Colonic mucosa (tissue), 4 donors: ENCODE results near the gene DYNLT2. TPM values are rescaled to one million over a fixed set of nuclear protein-coding genes. Genes with fewer than 3 reads are reported as not detected.

Experiments used
- DNase-seq: peaks from one replicate; pipeline ENCODE4 v3.0.0-alpha.2; 2020
- H3K27ac ChIP-seq: fragments of 200-600 bp; one replicate; pipeline ENCODE4 v1.8.0; 2021
- H3K27me3 ChIP-seq: fragments of 200-600 bp; one replicate; pipeline ENCODE4 v1.8.0; 2021
- H3K36me3 ChIP-seq: fragments of 200-600 bp; one replicate; pipeline ENCODE4 v1.8.0; 2021
- H3K4me1 ChIP-seq: fragments of 200-600 bp; one replicate; pipeline ENCODE4 v1.8.0; 2021; ENCODE audit warnings: mild to moderate bottlenecking
- H3K4me3 ChIP-seq: fragments of 200-600 bp; one replicate; pipeline ENCODE4 v1.8.0; 2021
- H3K9ac ChIP-seq, 2 donors: one replicate each; pipeline ENCODE4 v1.7.0; 2013; ENCODE audit warnings: control low read depth in 2 of 2, low read depth in 2 of 2, low read length in 2 of 2
- H3K9me3 ChIP-seq: fragments of 200-600 bp; one replicate; pipeline ENCODE4 v1.8.0; 2021
- intact Hi-C: fragments of 100-400 bp; cut with DNase I; formaldehyde crosslinking; loops from one replicate; pipeline ENCODE4 v1.14.1; 2022
- total RNA-seq, 2 donors: library from RNA; stranded (reverse); fragmentation: NEBNext Ultra II Directional in 1 of 2; extraction: Animal tissue kit (Norgen Biotek cat#: 25700) in 1 of 2; gene quantifications; one replicate each; pipeline ENCODE4 v1.2.1, GENCODE V29; 2021
- TF ChIP-seq, protein P1 (sequence below): fragments of 200-600 bp; IDR thresholded peaks from one replicate; pipeline ENCODE4 v1.8.0; 2022; ENCODE audit warnings: antibody characterized with exemption, mild to moderate bottlenecking
- donor health status: healthy.
- donor health status: DM: no; HTN: no; CAD: no.
- donor health status: DM: no; HTN: no; CAD: no.

The DYNLT2 gene
- total RNA-seq, 2 donors from 2014 or later: 1.4 to 2.2 TPM

DNA sequence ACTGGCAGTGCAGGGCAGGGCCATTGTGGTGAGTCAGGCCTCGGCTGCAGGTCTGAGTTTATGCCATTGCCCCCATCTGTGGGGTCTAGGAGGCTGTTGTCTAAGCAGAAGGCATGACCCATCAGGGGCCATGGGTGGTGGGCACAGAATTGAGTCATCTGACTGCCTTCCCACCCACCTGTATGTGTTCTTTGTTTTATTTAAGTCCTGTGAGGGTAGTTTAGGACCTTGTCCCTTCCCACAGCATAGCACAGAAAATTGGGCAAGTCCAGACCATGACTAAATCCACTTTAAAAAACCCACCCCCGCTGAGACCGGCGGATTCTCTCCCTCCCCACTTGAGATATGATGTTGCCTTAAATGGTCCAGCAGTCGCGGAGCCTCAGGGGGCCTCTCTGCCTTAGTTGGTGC, 40.4 kb upstream of the DYNLT2 start:
- no peak overlapping the region for H3K27ac ChIP-seq
- no peaks in the 10 kb centered on the region for H3K36me3 ChIP-seq
- no peaks in the 10 kb centered on the region for H3K27me3 ChIP-seq
- DNase-seq: no peak
- H3K9me3 ChIP-seq: no peaks in the 10 kb centered on the region
- intact Hi-C loops: loop anchor here (10.0 kb wide), 1 partner anchor 733 kb away; no protein-coding TSS in a partner anchor
- TF ChIP-seq, protein P1, sequence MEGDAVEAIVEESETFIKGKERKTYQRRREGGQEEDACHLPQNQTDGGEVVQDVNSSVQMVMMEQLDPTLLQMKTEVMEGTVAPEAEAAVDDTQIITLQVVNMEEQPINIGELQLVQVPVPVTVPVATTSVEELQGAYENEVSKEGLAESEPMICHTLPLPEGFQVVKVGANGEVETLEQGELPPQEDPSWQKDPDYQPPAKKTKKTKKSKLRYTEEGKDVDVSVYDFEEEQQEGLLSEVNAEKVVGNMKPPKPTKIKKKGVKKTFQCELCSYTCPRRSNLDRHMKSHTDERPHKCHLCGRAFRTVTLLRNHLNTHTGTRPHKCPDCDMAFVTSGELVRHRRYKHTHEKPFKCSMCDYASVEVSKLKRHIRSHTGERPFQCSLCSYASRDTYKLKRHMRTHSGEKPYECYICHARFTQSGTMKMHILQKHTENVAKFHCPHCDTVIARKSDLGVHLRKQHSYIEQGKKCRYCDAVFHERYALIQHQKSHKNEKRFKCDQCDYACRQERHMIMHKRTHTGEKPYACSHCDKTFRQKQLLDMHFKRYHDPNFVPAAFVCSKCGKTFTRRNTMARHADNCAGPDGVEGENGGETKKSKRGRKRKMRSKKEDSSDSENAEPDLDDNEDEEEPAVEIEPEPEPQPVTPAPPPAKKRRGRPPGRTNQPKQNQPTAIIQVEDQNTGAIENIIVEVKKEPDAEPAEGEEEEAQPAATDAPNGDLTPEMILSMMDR: no peak
- no peak overlapping the region for H3K4me3 ChIP-seq
- no peak overlapping the region for H3K9ac ChIP-seq
- H3K4me1 ChIP-seq: peaks cover 7% of the 10 kb centered on the region

DNA sequence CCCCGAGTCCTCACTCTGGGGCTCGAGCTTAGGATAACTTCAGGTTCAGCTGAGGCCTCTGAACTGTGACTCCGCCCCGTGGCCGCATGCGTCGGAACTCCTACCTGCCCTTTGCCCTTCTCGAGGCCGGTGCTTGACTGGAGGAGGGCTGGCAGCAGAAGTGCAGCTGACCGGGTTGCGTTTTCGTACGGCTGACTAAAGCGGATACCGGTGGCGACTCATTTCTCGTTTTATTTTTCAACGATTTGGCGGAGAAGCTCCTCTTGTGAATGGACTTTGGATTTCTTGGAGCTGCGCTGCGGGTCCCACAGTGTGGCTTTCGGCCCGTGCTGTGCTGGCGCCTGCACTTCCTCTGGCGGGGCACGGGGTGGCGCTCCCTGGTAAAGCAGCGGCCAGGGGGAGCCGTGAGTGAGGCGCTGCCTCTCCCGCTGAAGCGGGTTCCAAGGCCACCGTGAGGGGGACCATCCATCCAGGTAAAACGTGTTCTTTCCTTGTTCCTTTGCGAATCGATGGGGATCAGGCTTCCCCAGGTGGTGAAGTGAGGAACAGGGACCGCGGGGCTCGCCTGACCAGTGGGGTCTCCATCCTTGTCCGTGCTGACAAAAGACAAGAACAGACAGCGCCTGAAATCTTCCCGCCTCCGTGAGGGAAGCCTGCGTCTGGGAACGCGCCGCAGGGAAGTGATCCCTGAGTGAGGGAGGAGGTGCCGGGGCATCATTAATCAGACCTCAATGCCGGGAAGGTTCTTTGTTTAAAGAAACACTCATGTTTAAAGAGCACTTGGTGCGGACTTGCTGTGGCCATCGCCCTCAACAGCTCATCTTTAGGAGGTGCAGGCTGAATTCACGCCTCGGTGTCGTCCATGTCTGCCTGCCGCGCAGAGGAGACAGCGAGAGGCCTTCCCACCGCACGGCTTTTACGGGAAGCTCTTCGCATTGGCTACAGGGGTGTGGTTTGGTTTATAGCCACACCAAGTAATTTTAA, 38.9 kb upstream of the DYNLT2 start:
- peak; percentile 83 for DNase-seq
- Histone ChIP-seq H3K9me3 (no peaks in the 10 kb centered on the region), H3K4me3 (peak overlapping the region; percentile 33), H3K9ac (peak overlapping the region; percentile 60 to 75), H3K36me3 (no peaks in the 10 kb centered on the region), H3K27ac (peak overlapping the region; percentile 59), H3K27me3 (no peaks in the 10 kb centered on the region), H3K4me1 (peaks cover 7% of the 10 kb centered on the region)
- TF ChIP-seq, protein P1: peak; percentile 98
- intact Hi-C loops: loop anchor here (10.0 kb wide), 1 partner anchor 735 kb away; no protein-coding TSS in a partner anchor

DNA sequence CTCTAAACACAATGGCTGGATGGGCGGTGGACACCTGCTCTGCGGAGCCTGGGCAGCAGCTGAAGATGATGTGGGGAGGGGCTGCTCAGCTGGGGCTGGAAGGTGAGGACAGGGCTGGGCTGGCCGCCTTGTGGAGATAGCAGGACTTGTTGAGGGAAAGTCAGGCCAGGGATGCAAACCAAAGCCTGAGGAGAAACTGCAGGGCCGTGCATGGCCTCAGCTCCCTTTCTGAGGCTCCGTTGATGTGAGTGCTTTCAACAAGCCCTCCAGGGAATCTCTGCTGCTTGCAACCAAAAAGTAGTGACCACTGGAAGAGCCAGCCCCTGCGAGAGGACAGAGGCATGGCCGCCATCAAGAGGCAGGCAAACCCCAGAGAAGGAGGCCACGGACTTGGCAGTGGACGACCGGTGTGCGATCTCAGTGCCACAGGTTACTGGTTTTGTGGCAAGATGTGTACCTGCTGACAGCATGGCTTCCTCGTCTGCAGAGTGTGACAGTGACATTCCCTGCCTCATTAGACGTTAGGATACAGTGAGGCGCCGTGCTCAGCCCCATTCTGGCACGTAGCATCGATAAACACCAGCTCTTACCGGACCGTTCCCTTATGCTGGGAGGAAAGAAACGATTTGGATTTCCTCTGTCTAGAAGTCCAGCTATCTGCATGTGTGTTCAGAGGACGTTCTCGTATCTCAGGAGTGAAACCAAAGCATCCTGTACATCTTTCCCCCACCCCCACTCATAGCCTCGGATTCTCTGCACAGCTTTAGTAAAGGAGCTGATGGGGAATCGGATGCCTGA, 38.0 kb upstream of the DYNLT2 start:
- intact Hi-C loops: no loop called here
- Histone ChIP-seq H3K9ac (peak overlapping the region; percentile 24 to 75), H3K27me3 (no peaks in the 10 kb centered on the region), H3K36me3 (no peaks in the 10 kb centered on the region), H3K4me3 (peak overlapping the region; percentile 33), H3K27ac (no peak overlapping the region), H3K9me3 (no peaks in the 10 kb centered on the region), H3K4me1 (peaks cover 7% of the 10 kb centered on the region)
- TF ChIP-seq, protein P1: no peak
- no peak for DNase-seq

DNA sequence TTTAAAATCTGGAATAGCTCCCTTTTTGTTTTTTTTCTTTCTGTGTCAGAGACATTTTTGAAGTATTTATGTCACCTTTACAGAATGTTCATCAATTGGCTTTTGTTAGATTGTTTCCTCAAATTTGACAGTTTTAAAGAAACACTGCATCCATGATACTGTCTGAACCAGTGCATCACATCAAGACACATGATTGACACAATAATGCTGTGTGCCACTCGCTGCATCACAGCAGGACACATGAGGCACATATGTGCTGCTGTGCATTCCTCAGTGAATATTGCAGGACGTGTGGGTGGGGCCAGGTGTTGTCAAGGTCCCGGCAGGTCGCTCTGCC, 37.4 kb upstream of the DYNLT2 start:
- H3K4me3 ChIP-seq: no peak overlapping the region
- H3K9ac ChIP-seq: no peak overlapping the region
- H3K36me3 ChIP-seq: no peaks in the 10 kb centered on the region
- intact Hi-C loops: no loop called here
- DNase-seq: no peak
- no peaks in the 10 kb centered on the region for H3K27me3 ChIP-seq
- no peak overlapping the region for H3K27ac ChIP-seq
- TF ChIP-seq, protein P1: no peak
- H3K9me3 ChIP-seq: no peaks in the 10 kb centered on the region
- H3K4me1 ChIP-seq: peaks cover 7% of the 10 kb centered on the region

DNA sequence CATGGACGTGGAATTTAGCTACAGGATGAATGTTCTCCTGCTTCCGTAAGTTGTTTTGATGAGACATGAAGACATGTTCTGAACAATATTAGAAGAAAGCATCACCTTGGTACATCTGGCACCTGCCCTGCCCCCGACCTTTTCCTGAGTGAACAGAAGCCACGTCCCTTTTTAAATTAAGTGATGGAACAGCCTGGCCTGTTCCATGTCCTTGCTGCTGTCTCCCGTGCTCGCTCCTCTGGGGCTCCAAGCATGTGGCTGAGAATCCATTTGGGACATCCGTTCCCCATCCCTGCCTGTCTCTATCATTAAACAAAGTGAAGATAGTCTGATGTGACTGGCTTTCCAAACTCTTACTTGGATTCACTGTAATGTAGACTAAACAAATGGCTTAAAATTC, 36.4 kb upstream of the DYNLT2 start:
- intact Hi-C loops: no loop called here
- Histone ChIP-seq H3K4me3 (no peak overlapping the region), H3K36me3 (no peaks in the 10 kb centered on the region), H3K27me3 (no peaks in the 10 kb centered on the region), H3K4me1 (peaks cover 7% of the 10 kb centered on the region), H3K9ac (no peak overlapping the region), H3K9me3 (no peaks in the 10 kb centered on the region), H3K27ac (no peak overlapping the region)
- DNase-seq: no peak
- TF ChIP-seq, protein P1: no peak
